Sigmoid colon (tissue), 7 donors: ENCODE data around the gene ENAM. TPM values are rescaled to one million over a fixed set of nuclear protein-coding genes. Genes with fewer than 3 reads are reported as not detected.
"Not testable (repeated sequence)": the region's sequence is repeated elsewhere in the genome, so short reads cannot be mapped to it uniquely, and the experiment has no call there.

Experiments
- DNase-seq: peaks from one replicate; pipeline ENCODE4 v3.0.0-alpha.2; 2019
- H3K27ac ChIP-seq, 4 donors: fragments of 200-600 bp; sonication (generic); one replicate each; pipeline ENCODE4 v1.5.1; 2016 to 2019; ENCODE audit warnings: mild to moderate bottlenecking in 1 of 4
- H3K27me3 ChIP-seq, 3 donors: fragments of 200-600 bp; sonication (generic); one replicate each; pipeline ENCODE4 v1.5.1; 2019; ENCODE audit warnings: mild to moderate bottlenecking in 1 of 3
- H3K36me3 ChIP-seq, 4 donors: fragments of 200-600 bp; sonication (generic); one replicate each; pipeline ENCODE4 v1.5.1; 2016 to 2019
- H3K4me1 ChIP-seq, 4 donors: fragments of 200-600 bp; sonication (generic); one replicate each; pipeline ENCODE4 v1.5.1; 2017 to 2019
- H3K4me3 ChIP-seq, 4 donors: fragments of 200-600 bp; sonication (generic); one replicate each; pipeline ENCODE4 v1.5.1; 2017 to 2019; ENCODE audit warnings: mild to moderate bottlenecking in 2 of 4, moderate library complexity in 1 of 4
- H3K9me3 ChIP-seq, 4 donors: fragments of 200-600 bp in 3 of 4; sonication (generic) in 3 of 4; one replicate each; pipeline versions ENCODE4 v1.5.1 to v1.6.1; 2013 to 2019
- CTCF ChIP-seq, 4 experiments: fragments of 450-650 bp in 3 of 4; fragments of 200-600 bp in 1 of 4; IDR thresholded peaks; one replicate each; pipeline ENCODE4 v1.5.1; 2016 to 2019; ENCODE audit warnings: antibody characterized with exemption in 4 of 4, mild to moderate bottlenecking in 3 of 4, moderate library complexity in 2 of 4
- EP300 ChIP-seq, 4 donors: sonication (generic); formaldehyde crosslinking; IDR thresholded peaks; one replicate each; pipeline ENCODE4 v1.6.1; 2017; ENCODE audit warnings: antibody characterized with exemption in 4 of 4
- POLR2A ChIP-seq, 2 donors: fragments of 450-650 bp; IDR thresholded peaks; one replicate each; pipeline ENCODE4 v1.6.1; 2016; ENCODE audit warnings: antibody characterized with exemption in 2 of 2, mild to moderate bottlenecking in 2 of 2, moderate library complexity in 2 of 2
- POLR2AphosphoS5 ChIP-seq, 4 donors: sonication (generic); formaldehyde crosslinking; IDR thresholded peaks; one replicate each; pipeline ENCODE4 v1.6.1; 2017; ENCODE audit warnings: antibody characterized with exemption in 4 of 4
- WGBS, 2 donors: extraction: QIAGEN DNeasy Blood & Tissue Kit; methylation state at CpG; one replicate each; pipeline ENCODE4 v1.1.7; 2013; 5-methylcytosine and 5-hydroxymethylcytosine counted together
- intact Hi-C: fragments of 100-400 bp; cut with DNase I; formaldehyde crosslinking; loops from one replicate; pipeline ENCODE4 v1.15.1; 2023
- polyA plus RNA-seq, 3 donors: library from polyadenylated mRNA; stranded (reverse); fragments of 200-250 nt; gene quantifications; one replicate each; pipeline ENCODE4 v1.2.3, GENCODE V29; 2013
- total RNA-seq, 4 donors: library from RNA; depleted of rRNA; stranded (reverse); fragments of >200 nt; gene quantifications; one replicate each; pipeline ENCODE4 v1.1.0, GENCODE V29; 2016
- donor health status: healthy with polysubstance abuse.
- donor health status: Bipolar disorder and iron deficiency.
- donor health status: healthy.

Gene ENAM
- total and polyA plus RNA-seq, 7 donors = under 0.01 to 0.28 TPM; not detected in 5

DNA sequence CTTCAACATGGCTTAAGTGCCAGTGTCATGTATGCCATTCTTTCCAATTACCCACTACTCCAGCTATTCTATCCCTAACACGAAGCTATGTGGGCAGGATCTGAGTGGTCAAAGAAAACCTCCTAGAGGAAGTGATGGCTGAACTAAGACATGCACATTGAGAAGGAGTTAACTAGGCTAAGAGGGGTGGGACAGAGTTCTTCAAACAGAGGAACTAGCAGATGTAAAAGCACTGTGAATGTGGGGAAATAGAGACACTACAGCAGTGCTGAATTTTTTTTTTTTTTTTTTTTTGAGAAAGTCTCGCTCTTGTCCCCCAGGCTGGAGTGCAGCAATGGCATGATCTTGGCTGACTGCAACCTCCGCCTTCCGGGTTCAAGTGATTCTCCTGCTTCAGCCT lies 31.6 kb downstream of the ENAM start:
- no peaks in the 10 kb centered on the region for H3K36me3 ChIP-seq
- no peak for DNase-seq
- H3K4me3 ChIP-seq = no peak overlapping the region
- TF ChIP-seq EP300 (IDR thresholded peaks at IDR 0.05) (no peak), CTCF (IDR thresholded peaks at IDR 0.05) (no peak), POLR2A (IDR thresholded peaks at IDR 0.05) (no peak), POLR2AphosphoS5 (IDR thresholded peaks at IDR 0.05) (no peak)
- intact Hi-C loops = no loop called here
- no peaks in the 10 kb centered on the region for H3K27me3 ChIP-seq
- no peaks in the 10 kb centered on the region for H3K4me1 ChIP-seq
- H3K9me3 ChIP-seq = no peaks in the 10 kb centered on the region
- WGBS, 2 donors = 79 to 88% methylated on average over 4 of the region's 4 CpGs
- no peak overlapping the region for H3K27ac ChIP-seq

DNA sequence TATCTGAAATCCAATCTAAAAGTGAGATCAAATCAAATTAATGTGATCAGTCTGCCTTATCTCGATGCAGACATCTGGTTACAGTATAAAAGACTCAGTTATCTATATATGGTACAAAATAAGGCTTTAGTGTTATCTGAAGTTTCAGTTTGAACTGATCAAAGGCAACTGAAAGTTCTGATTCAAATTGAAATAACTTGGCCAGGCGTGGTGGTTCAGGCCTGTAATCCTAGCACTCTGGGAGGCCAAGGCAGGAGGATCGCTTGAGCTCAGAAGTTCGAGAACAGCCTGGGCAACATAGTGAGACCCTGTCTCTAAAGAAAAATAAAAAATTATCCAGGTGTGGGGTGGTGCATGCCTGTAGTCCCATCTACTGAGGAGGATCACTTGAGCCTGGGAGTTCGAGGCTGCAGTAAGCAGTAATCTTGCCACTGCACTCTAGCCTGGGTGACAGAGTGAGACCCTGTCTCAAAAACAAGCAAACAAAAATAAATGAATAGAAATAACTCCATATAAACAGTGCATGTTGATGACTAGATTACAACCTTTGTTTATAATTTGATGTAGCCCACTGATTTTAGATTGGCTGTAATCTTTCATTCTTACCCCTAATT lies 32.9 kb downstream of the ENAM start:
- H3K36me3 ChIP-seq, H3K9me3 ChIP-seq, H3K27ac ChIP-seq, DNase-seq, H3K4me3 ChIP-seq, intact Hi-C loops, H3K4me1 ChIP-seq, H3K27me3 ChIP-seq: not testable (repeated sequence)
- WGBS, 2 donors = 84% methylated on average over 5 of the region's 5 CpGs

GRCh38 chr4:70666369-70666768 lies 37.8 kb downstream of the ENAM start, which contains the start of gene JCHAIN:
TSS of gene JCHAIN (minus strand) at chr4:70666508. CDS start at chr4:70666490, 18 bp downstream.
- Histone ChIP-seq H3K36me3 (no peaks in the 10 kb centered on the region), H3K27me3 (no peaks in the 10 kb centered on the region), H3K4me3 (no peak within 1 kb of the TSS), H3K27ac (no peak within 1 kb of the TSS), H3K4me1 (no peaks in the 10 kb centered on the region), H3K9me3 (no peaks in the 10 kb centered on the region)
- WGBS, 2 donors = 53 to 55% methylated on average over 1 of the region's 1 CpG
- no peak for DNase-seq
- TF ChIP-seq CTCF (IDR thresholded peaks at IDR 0.05) (no peak), POLR2A (IDR thresholded peaks at IDR 0.05) (no peak), EP300 (IDR thresholded peaks at IDR 0.05) (no peak), POLR2AphosphoS5 (IDR thresholded peaks at IDR 0.05) (no peak)
- intact Hi-C loops = no loop called here

- Histone ChIP-seq H3K4me1 (no peaks in the 10 kb centered on the region), H3K27ac (no peak overlapping the region), H3K9me3 (no peaks in the 10 kb centered on the region), H3K27me3 (no peaks in the 10 kb centered on the region), H3K4me3 (no peak overlapping the region), H3K36me3 (no peaks in the 10 kb centered on the region)
- TF ChIP-seq EP300 (IDR thresholded peaks at IDR 0.05) (no peak), CTCF (IDR thresholded peaks at IDR 0.05) (no peak), POLR2A (IDR thresholded peaks at IDR 0.05) (no peak), POLR2AphosphoS5 (IDR thresholded peaks at IDR 0.05) (no peak)
- no peak for DNase-seq
- intact Hi-C loops = no loop called here
- WGBS, 2 donors = 59 to 76% methylated on average over 3 of the region's 3 CpGs
These were observed 39.4 kb downstream of the ENAM start for GRCh38 chr4:70667740-70668535.

GRCh38 chr4:70670332-70671014 lies 41.9 kb downstream of the ENAM start:
- no peaks in the 10 kb centered on the region for H3K27me3 ChIP-seq
- intact Hi-C loops = no loop called here
- H3K4me1 ChIP-seq = no peaks in the 10 kb centered on the region
- TF ChIP-seq EP300 (IDR thresholded peaks at IDR 0.05) = no peak
- no peak for TF ChIP-seq CTCF (IDR thresholded peaks at IDR 0.05)
- TF ChIP-seq POLR2AphosphoS5 (IDR thresholded peaks at IDR 0.05) = no peak
- TF ChIP-seq POLR2A (IDR thresholded peaks at IDR 0.05) = no peak
- H3K4me3 ChIP-seq = no peak overlapping the region
- no peak overlapping the region for H3K27ac ChIP-seq
- H3K9me3 ChIP-seq = no peaks in the 10 kb centered on the region
- DNase-seq = no peak
- 77 to 84% methylated on average over 5 of the region's 5 CpGs for WGBS, 2 donors
- no peaks in the 10 kb centered on the region for H3K36me3 ChIP-seq
